Stimulated activated CD8-positive, alpha-beta memory T cell treated with anti-CD3 and anti-CD28 coated beads, Interleukin-15, amount 100 ng/mL, for 1 hour (primary cell): Measurements from ENCODE around the gene NCKIPSD.
A peak's percentile ranks its signal among the peaks of the same experiment; 100 is the strongest.

Experiments used
- DNase-seq: peaks from one replicate; pipeline ENCODE4 v3.0.0-alpha.2; 2020; ENCODE audit warnings: low read depth

Gene NCKIPSD

DNA sequence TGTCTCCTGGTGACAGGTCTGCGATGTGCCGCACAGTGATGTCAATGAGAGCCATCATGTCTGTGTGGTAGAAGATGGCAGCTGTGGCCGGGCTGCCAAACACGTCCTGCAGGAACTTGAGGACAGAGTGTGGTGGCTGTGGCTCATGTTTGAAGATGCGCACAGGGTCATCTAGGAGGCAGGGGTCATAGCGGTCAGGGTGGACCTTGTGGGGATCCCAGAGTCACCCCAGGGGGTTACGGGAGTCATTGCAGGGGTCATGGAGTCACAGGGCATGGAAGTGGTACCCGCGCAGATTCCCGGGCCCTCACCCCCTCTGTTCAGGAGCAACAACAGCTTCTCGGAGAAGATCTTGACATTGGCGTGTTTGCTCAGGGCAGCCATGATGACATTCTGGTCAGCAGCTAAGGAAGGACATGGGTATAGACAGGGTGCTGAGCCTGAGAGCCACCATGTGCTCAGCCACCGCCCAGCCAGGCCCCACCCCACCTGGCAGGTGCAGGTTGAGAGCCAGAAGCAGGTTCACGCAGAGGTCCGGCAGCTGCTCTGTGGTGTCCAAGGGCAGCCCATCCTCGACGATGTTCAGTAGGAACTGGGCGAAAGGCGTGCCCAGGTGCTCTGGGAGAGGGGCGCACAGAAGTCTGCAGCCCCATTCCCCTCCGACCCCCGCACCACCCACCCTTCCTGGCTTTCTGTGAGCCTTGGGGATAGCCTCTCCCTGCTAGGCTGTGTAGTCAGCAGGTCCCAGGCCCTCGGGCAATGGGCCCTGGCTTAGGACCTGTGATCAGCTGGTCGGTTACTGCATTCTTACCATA, 6.9 kb downstream of the NCKIPSD start:
- DNase-seq: no peak

DNA sequence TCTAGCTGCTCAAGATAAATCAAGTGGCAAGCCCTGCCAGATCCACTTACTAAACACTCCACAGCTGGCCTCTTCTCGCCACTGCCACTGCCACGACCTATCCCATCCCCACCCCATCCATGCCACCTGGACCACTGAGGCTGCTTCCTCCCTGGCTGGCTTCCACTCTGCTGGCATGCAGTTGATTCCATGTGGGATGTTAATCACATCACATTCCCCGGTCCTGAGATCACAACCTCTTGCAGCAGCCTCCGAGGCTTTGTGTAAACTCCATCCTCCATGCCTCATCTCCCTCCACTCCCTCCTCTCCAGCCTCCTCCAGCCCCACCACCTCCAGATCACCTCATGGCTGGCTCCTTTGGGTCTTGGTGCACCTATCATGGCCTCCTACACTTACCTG, 7.7 kb downstream of the NCKIPSD start:
- no peak for DNase-seq

DNA sequence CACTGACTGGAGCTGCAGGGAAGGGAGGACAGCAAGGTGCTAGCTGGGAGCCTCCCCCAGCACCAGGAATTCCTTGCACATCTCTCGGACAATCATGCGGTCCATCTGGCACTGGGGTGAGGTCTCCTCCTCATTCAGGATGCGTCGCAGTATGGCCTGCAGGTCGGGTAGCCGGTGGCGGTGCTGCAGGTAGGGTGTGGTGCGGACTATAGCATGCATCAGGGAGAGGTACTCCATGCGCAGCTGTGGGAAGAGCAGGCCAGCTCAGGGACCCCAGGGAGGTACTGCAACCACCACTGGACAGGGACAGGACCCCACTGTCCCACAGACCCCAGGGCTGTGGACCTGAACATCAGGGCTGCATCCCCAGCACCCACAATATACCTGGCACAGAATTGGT, 11.2 kb downstream of the NCKIPSD start:
- DNase-seq: no peak

DNA sequence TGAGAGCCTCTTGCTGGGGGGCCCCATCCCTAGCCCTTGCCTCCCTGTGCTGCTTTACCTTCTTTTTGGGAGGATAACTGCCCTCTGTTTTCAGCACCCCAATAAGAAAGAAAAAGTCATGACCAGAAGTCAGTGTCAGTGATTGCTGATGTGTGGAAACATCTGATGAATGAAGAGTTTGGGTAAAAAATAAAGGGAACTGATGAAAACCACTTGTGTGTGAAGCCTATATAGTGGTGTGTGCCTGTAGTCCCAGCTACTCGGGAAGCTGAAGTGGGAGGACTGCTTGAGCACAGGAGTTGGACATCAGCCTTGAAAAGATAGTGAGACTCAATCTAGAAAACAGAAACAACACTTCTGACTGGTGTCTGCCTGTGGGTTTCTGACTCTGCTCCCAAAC, 13.2 kb downstream of the NCKIPSD start:
- DNase-seq: no peak

DNA sequence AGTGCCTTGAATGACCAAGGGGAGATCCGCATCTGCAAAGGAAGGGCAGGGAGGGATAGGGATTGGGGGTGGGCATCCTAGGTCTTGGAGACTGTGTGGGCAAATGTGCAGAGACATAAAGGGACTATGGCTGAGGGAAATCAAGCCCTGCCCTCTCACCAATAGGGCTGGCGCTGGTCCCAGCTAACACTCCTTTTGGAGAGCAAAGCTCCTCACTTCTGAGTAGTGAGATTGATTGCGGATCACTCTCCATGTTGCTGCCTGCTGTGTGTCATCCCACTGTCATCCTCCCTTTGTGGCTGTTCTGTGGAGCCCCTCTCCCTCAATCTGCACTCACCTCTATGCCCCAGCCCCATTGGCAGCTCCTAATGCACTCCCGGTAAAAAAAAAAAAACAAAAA, 20.8 kb downstream of the NCKIPSD start:
- DNase-seq: no peak

DNA sequence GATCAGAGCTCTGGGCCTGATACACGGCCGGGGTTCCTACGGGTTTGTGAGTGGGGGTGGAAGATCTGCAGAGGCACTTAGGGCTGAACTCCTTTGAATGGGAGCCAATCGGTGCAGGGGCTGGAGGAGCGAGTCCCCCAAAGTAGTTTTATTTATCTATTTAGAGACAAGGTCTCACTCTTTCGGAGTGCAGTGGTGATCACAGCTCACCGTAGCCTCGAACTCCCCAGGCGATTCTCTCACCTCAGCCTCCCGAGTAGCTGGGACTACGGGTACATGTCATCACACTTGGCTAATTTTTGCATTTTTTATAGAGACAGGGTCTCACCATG, 21.4 kb downstream of the NCKIPSD start:
- DNase-seq: no peak

DNA sequence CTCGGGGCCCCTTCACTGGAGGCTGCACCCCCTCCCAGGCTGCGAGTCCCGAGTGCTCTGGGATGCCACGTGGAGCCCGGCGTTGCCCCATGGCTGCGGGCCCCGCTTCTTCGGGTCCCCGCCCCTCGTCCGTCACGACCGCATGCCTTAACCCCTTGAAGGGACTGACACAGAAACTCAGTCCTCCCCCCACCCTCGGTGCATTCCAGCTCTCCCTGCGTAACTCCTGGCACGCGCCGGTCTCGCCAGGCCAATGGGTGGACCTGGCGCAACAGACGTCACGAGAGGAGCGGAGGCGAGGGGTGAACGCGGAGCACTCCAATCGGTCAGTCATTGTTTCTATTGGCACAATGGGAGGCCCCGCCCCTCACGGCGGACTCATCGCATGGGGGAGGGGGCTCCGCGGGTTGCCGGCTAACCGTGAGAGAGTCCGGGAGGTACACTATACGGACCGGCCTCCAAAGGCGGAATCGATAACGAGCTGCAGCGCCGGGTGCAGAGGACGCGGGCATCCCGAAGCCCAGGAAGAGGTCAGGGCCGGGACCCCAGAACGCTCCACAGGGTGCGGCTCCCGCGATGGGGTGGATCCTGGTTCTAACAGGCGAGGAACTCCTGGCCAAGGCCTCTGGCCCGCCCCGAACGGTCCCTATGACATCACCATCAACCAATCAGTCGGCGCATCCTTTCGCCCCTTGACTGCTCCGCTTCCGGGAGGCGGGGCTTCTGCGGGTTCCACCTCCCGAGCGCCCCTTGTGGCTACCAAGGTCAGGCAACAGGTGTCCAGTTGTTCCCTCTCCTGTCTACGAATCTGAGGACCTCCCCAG, 22.0 kb downstream of the NCKIPSD start:
- DNase-seq: peak; percentile 66

DNA sequence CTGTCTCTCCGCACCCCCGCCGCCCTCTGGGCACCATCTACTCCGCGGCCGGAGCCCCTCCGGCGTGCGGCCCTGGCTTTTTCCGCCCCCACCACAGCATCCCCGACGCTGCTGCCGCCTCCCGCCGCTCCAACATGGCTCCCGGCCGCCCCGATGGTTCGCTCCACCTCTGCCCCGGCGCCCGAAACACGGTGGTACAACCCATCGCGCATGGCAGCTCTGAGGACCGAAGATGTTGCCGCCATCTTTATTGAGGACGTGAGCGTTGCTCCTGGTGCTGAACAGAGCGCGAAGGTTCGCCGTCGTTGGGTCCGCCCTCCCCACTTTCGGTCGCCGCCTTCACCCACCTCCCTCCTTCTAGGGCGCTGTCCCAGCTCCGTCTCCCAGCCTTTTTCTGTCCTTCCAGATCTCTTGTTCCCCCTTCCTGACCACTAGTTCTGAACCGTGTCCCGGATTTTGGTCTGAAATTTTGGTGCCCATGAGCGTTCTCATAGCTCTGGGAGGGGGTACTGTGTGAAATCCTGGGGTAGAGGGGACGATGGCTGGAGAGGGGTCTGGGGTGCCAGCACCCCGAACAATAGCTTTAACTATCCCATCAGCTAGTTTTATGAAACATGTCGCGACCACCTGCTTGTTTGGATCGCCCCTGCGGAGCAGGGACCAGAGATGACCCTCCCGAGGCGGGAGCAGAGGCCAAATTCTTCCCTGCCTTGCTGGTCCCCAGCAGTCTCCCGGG, 22.8 kb downstream of the NCKIPSD start, which contains the start of gene CELSR3:
Gene CELSR3 (minus strand): TSS at position 134 of the 736 bp plus-strand sequence. CDS start 252 bp downstream, outside the sequence.
- DNase-seq: no peak

DNA sequence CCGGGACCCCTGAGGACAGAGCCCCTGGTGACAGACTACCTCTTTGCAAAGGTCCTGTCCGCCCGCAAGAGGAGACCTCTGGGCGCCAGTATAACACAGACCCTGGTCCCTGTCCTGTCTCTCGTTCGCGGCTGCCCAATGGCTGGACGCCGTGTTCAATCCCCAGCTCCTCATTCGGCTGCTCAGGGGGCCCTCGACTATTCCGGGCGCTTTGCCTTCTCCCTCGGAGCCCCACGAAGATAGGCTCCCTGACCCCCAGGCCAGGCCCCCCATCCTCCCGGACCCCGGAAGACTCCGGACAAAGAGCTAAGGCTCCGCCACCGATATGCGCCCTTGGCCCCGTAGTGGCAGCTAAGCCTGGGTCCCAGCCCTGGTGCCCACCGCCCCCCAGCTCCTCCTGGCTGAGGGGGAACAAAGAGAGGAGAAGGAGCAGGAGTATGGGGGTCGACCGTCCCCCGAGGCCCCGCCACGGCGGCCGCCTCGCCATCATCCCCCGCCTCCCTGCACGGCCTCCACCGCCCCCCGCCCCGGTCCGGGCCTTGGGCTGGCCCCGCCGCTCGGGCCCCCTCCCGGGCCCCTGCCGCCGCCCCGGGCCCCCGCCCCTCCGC, 23.5 kb downstream of the NCKIPSD start:
- DNase-seq: no peak

DNA sequence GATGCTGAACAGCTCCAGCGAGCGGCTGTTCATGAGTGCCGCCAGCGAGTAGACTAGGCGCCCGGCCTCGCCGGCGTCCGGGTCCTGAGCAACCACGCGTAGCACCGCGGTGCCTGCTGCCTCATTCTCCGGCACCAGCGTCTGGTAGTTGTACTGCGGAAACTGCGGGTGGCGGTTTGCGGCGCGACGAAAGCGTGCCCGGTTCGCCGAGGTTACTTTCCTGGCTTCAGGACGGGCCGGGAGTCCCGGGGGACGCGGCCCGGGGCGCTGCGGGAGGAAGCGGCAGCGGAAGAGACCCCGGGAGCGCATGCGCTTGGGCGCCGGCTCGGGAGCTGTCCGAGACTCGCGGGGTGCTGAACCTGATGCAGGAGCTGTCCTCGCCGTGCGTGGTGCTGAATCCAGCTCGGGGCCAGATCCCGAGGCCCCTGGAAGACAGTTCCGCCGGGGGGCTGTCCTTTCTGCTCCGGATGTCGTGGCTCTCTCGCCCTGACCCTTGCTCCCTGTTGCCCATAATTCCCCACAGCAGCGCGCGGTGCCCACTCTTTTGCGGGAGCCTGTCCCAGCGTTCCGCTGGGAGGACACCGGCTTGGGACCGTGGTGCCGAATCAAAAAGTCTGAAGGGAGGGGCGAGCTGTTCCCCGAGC, 24.1 kb downstream of the NCKIPSD start:
- DNase-seq: peak; percentile 57

DNA sequence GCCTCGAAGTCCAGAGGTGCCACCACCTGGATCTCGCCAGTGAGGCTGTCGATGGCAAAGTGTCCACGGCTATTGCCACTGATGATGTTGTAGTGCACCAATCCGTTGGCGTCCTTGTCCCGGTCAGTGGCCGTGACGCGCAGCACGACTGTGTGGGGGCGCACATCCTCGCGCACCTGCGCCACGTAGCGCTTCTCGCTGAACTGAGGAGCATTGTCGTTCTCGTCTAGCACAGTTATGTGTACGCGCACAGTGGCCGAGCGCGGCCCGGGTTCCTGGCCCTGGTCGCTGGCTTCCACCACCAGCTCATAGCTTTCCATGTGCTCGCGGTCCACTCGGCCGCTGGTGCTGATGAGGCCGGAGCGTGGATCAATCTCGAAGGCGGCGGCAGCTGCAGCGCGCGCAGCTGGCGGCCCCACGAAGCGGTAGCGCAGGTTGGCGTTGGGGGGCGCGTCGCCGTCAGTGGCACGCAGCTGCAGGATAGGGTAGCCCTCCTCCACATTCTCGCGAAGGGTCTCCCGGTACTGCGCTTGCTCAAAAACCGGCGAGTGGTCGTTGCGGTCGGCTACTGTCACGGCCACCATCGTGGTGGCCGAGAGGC, 24.8 kb downstream of the NCKIPSD start:
- DNase-seq: no peak

DNA sequence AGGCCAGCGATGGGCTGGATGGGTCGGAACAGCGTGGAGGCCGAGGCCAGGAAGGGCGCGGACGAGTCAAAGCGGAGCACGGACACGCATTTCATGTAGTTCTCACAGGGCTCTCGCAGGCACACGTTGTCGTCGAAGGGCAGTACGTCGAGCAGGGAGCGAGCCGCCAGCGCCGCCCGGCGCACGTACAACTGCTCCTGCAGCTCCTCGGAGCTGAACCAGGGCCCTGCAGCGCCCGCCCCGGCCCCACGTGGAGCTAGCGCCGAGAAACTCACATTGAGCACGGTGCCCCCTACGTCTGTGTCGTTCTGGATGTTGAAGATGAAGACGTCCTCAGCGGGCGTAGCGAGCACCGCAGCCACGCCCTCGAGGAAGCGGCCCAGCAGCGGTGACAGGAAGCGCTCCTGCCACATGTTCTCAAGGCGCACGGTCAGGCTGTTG, 28.9 kb downstream of the NCKIPSD start:
- DNase-seq: no peak

DNA sequence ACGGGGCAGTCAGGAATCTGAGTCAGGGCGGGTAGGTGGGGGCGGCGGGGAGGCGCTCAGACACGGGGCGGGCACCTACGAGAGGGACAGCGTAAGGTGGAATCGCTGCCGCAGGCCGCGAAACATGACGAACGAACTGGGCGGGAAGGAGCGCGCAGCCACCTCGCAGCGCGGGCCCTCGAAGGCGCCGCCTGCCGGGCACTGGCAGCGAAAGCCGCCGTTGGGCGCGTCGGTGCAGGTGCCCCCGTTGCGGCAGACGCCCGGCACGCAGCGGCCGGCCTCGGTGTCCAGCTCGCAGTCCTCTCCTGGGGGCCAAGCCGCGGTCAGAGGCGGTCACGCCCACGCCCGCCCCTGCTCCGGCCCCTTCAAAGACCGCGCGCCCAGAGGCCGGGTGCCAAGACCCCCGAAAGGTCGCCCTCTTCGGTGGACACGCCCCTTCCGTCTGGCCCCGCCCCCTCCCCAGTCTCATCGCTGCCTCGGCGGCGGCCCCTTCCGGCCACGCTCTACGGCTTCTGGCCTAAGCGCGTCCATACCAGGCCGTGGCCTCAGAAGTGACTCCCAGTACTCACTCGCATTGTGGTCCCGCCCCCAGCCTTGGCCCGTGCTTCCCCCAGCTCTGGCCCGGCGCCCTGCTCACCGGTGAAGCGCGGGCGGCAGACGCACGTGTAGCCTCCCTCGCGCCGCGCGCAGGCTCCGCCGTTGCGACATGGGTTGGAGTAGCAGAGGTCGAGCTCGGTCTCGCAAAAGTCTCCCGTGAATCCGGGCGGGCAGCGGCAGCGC, 29.5 kb downstream of the NCKIPSD start:
- DNase-seq: peak; percentile 69

DNA sequence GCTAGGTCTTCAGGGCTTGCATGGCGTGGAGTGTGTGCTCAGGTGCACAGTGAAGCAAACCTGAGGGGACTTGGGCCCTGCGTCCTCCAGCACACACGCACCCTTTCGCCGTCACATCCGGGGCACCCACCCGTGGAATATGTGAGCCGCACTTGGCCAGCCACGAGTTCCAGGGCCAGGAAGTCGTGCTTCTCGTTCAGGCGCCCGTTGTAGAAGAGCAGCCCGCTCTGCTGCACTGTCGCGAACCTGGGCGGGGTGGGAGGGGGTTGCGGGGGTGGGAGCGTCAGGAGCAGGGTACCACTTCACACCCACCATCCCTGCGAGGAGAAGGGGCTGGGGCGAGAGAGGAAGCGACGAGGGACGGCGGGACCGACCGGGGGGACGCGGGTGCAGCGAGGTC, 30.1 kb downstream of the NCKIPSD start:
- no peak for DNase-seq

DNA sequence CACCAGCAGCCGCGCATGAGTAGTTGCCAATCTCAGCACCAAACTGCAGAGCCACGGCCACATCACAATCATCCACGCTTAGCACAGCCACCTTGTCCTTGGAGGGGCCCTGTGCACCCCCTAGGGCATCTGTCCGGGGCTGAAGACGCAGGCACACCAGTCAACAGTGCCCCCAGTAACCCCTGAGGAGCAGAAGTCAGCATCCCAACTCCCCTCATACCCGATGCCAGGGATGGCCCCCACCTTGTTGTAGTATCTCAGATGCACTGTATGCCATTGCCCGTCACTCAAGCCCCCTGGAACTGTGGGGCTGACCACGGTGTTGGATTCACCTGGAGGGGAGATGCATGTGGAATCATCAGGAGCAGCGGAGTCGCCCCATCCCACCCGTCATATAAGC, 30.7 kb downstream of the NCKIPSD start:
- DNase-seq: no peak

DNA sequence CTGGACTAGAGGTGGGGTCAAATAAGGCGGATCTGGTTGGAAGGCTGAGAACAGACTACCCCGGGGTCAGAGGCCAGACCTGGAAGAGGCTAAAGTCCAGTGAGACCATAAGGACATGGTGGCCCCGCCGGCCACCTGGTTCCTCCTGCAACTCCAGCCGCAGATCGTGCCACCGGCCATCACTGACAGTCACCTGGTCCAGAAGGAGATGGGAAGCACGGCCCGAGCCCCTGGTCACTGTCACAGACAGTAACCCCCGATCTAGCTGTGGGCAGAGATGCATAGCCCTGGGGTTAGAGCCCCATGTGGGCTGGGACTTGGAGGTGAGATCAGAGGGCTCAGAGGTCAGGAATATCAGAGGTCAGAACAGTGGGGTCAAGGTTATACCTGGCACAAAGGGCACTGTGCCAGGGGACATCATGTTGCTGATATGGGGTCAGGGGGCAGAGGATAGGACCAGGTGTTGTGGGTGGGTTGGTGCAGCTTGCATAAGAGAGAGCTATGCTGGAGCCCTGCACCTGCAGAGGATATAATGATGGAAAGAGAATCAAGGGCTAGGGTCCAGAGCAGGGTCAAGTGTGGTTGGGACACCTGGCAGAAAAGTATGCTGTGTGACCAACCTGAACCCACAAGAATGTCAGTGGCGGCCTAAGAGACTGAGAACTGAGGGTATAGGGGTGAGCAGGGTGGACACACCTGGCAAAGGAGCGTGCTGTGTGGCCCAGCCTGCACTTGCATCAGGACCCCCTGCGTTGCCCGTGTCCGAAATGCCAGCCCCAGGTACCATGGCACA, 32.6 kb downstream of the NCKIPSD start:
- no peak for DNase-seq

DNA sequence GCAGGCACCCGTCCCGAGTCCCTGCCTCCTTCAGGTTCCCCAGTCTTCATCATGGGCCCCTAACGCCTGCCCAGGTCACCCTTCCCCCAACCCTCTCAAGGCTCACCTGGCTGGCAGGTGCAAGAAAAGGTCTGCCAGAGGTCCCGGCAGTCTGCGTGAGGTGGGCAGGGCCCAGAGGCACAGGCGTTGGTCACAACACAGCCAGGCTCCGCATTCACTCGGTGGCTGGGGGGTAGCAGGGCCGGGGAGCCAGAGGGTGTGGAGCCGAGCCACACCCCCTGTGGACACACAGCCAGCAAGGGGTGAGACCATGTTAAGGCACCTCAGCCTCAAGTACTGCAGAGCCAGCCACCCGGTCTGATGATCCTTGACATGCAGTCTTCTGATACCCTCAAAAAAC, 33.9 kb downstream of the NCKIPSD start:
- DNase-seq: no peak

DNA sequence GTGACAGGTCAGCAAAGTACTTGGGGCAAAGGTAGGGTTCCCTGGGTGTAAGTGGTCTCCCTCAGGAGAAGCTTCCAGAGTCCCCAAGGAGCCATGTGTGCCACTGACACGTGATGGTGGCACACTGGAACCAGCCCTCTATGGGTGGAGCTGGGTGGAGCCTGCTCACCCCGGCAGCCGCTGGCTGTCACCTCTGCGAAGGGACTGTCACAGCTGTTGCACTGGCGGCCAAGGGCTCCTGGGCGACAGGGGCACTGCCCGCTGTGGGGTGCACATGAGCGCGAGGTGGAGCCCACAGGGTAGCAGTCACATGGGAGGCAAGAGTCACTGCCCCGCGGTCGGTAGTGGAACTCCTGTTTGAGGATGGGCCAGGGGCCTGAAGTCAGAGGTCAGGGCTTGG, 35.0 kb downstream of the NCKIPSD start:
- no peak for DNase-seq

DNA sequence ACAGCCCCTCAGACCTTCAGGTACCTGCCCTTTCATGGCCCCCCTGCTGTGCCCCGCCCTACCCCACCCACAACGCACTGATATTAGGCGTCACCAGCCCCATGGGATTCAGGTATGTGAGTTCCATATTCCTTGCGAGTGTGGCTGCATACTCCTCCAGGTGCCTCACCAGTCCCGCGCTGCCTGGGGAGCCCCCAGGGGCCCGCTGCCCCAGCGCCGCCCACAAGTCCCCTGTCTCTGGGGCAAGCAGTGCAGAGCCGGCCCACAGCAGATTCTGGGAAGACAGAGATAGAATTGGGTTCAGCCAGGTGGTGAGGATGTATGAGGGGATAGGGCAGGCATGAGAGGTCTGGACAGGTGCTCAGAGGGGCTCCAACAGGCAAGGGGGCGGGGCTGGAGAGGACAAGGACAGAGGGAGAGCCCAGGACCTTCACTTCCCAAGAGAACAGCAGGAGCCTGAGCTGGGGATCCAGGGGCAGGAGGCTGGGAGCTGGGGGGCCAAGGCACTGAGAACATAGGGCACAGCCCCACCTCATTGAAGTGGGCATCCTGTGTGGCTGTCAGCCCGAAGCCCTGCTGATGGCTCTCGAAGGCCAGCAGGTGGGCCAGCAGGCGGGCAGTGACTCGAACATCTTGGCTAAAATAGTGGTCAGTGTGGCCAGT, 37.4 kb downstream of the NCKIPSD start:
- DNase-seq: no peak
